ENCODE results near the gene ZNF74.

Gene ZNF74

GRCh38 chr22:20390394-20390907 lies 3.5 kb upstream of the ZNF74 start:
- no peak for TF ChIP-seq ZNF18 (tag by site-specific recombination; IDR thresholded peaks at IDR 0.05)
- TF ChIP-seq, protein P1, sequence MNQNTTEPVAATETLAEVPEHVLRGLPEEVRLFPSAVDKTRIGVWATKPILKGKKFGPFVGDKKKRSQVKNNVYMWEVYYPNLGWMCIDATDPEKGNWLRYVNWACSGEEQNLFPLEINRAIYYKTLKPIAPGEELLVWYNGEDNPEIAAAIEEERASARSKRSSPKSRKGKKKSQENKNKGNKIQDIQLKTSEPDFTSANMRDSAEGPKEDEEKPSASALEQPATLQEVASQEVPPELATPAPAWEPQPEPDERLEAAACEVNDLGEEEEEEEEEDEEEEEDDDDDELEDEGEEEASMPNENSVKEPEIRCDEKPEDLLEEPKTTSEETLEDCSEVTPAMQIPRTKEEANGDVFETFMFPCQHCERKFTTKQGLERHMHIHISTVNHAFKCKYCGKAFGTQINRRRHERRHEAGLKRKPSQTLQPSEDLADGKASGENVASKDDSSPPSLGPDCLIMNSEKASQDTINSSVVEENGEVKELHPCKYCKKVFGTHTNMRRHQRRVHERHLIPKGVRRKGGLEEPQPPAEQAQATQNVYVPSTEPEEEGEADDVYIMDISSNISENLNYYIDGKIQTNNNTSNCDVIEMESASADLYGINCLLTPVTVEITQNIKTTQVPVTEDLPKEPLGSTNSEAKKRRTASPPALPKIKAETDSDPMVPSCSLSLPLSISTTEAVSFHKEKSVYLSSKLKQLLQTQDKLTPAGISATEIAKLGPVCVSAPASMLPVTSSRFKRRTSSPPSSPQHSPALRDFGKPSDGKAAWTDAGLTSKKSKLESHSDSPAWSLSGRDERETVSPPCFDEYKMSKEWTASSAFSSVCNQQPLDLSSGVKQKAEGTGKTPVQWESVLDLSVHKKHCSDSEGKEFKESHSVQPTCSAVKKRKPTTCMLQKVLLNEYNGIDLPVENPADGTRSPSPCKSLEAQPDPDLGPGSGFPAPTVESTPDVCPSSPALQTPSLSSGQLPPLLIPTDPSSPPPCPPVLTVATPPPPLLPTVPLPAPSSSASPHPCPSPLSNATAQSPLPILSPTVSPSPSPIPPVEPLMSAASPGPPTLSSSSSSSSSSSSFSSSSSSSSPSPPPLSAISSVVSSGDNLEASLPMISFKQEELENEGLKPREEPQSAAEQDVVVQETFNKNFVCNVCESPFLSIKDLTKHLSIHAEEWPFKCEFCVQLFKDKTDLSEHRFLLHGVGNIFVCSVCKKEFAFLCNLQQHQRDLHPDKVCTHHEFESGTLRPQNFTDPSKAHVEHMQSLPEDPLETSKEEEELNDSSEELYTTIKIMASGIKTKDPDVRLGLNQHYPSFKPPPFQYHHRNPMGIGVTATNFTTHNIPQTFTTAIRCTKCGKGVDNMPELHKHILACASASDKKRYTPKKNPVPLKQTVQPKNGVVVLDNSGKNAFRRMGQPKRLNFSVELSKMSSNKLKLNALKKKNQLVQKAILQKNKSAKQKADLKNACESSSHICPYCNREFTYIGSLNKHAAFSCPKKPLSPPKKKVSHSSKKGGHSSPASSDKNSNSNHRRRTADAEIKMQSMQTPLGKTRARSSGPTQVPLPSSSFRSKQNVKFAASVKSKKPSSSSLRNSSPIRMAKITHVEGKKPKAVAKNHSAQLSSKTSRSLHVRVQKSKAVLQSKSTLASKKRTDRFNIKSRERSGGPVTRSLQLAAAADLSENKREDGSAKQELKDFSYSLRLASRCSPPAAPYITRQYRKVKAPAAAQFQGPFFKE (tag by site-specific recombination; IDR thresholded peaks at IDR 0.05; ENCODE audit: borderline replicate concordance): no peak
- no peak for TF ChIP-seq ZNF639 (tag by site-specific recombination; IDR thresholded peaks at IDR 0.05)
- TF ChIP-seq ZBTB11 (tag by site-specific recombination; conservative IDR thresholded peaks at IDR 0.05; ENCODE audit: low read depth): no peak
- no peak for TF ChIP-seq ZBTB17 (tag by site-specific recombination; IDR thresholded peaks at IDR 0.05)
- TF ChIP-seq ZSCAN16 (tag by site-specific recombination; IDR thresholded peaks at IDR 0.05): no peak
- TF ChIP-seq ZNF558 (tag by site-specific recombination; IDR thresholded peaks at IDR 0.05): no peak
- TF ChIP-seq ZNF514 (tag by site-specific recombination; IDR thresholded peaks at IDR 0.05): no peak
- Histone ChIP-seq H3K36me3 (ENCODE audit: control insufficient read depth in 2 of 2, insufficient read depth in 1 of 2, low read length in 2 of 2) (no peaks in the 10 kb centered on the region), H3K27ac (ENCODE audit: extremely low read depth, low read depth, low read length) (no peak overlapping the region), H3K4me3 (ENCODE audit: low read depth, low read length) (no peak overlapping the region), H3K4me1 (ENCODE audit: control insufficient read depth, insufficient read depth, low read length) (0 out of 2 replicates have a peak, but pooled peaks cover 2% of the 10 kb centered on the region), H3K9me3 (ENCODE audit: control insufficient read depth, insufficient read depth, low read depth, low read length) (no peaks in the 10 kb centered on the region)
- ChIA-PET CTCF (no interaction called here), POLR2A (no interaction called here)

DNA sequence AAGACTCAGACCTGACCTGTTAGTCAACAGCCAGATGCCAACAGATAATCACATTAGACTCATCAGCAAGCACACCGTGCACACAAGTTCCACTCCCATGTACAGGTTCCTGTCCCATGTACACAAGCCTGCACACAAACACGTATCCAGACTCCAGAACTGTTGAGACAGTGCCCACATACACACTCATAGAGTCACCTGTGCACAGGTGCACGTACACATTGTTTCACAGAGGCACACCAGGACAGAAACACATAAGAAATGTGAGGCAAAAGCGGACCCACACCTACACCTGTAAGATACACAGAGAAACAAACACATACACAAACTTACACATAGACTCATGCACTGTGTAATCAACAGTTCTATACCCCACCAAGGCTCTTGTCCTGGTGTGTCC lies 2.7 kb upstream of the ZNF74 start:
- H3K4me3 ChIP-seq (ENCODE audit: low read depth, low read length): no peak overlapping the region
- no peak overlapping the region for H3K27ac ChIP-seq (ENCODE audit: extremely low read depth, low read depth, low read length)
- 0 out of 2 replicates have a peak, but pooled peaks cover 2% of the 10 kb centered on the region for H3K4me1 ChIP-seq (ENCODE audit: control insufficient read depth, insufficient read depth, low read length)
- CTCF ChIA-PET: no interaction called here
- H3K36me3 ChIP-seq (ENCODE audit: control insufficient read depth in 2 of 2, insufficient read depth in 1 of 2, low read length in 2 of 2): no peaks in the 10 kb centered on the region
- POLR2A ChIA-PET: interaction anchor here (1.3 kb wide), 1 partner anchor 71 kb away, joined by 4 read pairs; the partner anchor contains the start of gene DGCR6L
- H3K9me3 ChIP-seq (ENCODE audit: control insufficient read depth, insufficient read depth, low read depth, low read length): no peaks in the 10 kb centered on the region
- TF ChIP-seq, protein P2, sequence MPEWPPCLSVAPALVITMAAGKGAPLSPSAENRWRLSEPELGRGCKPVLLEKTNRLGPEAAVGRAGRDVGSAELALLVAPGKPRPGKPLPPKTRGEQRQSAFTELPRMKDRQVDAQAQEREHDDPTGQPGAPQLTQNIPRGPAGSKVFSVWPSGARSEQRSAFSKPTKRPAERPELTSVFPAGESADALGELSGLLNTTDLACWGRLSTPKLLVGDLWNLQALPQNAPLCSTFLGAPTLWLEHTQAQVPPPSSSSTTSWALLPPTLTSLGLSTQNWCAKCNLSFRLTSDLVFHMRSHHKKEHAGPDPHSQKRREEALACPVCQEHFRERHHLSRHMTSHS (tag by site-specific recombination; IDR thresholded peaks at IDR 0.05): no peak
- no peak for TF ChIP-seq ZBTB1 (tag by site-specific recombination; IDR thresholded peaks at IDR 0.05)
- no peak for TF ChIP-seq CTCF (tag by site-specific recombination; IDR thresholded peaks at IDR 0.05)
- no peak for TF ChIP-seq MYNN (tag by site-specific recombination; IDR thresholded peaks at IDR 0.05; ENCODE audit: borderline replicate concordance)
- TF ChIP-seq ZNF629 (tag by site-specific recombination; IDR thresholded peaks at IDR 0.05): no peak
- TF ChIP-seq ZNF221 (tag by site-specific recombination; IDR thresholded peaks at IDR 0.05; ENCODE audit: borderline replicate concordance): no peak
- TF ChIP-seq ZNF664 (tag by site-specific recombination; IDR thresholded peaks at IDR 0.05): no peak
- TF ChIP-seq ZNF274 (IDR thresholded peaks at IDR 0.05; ENCODE audit: low read length): no peak
- no peak for TF ChIP-seq ZNF274 (tag by site-specific recombination; IDR thresholded peaks at IDR 0.05; ENCODE audit: borderline replicate concordance)
- TF ChIP-seq ZSCAN23 (tag by site-specific recombination; IDR thresholded peaks at IDR 0.05): no peak
- no peak for TF ChIP-seq KLF1 (tag by site-specific recombination; IDR thresholded peaks at IDR 0.05)

All from HEK293 (cell line).